Activated CD4-positive, alpha-beta T cell treated with anti-CD3 and anti-CD28 coated beads for 24 hours (primary cell): ENCODE data around the gene CCR9.

Source experiments
- DNase-seq, 2 donors: peaks; one replicate each; pipeline ENCODE4 v3.0.0-alpha.2; 2020; ENCODE audit warnings: low read depth in 2 of 2

The CCR9 gene

GRCh38 chr3:45952456-45952855 lies 66.1 kb downstream of the CCR9 start:
- no peak for DNase-seq
